Stimulated activated naive B cell treated with anti-CD40 and anti-IgM and Interleukin-4, amounts not matched to agents 10 μg/mL and 1 μg/mL and 100 μg/mL, for 72 hours (primary cell): ENCODE results near the gene TRIM10.

Experiments
- ATAC-seq, 2 donors: fragments of 150-1000 bp; cut with Tn5 transposase; replicated peaks; 2 replicates each; pipeline ENCODE4 v1.10.0; 2021; ENCODE audit warnings: moderate library complexity in 1 of 2
- DNase-seq: peaks from one replicate; pipeline ENCODE4 v3.0.0; 2021
- H3K27ac Mint-ChIP-seq: one replicate; pipeline ENCODE4 v1.8.0; 2022; ENCODE audit warnings: mild to moderate bottlenecking, mixed read lengths
- H3K27me3 Mint-ChIP-seq, 2 donors: one replicate each; pipeline ENCODE4 v1.8.0; 2022; ENCODE audit warnings: mixed read lengths in 2 of 2
- H3K36me3 Mint-ChIP-seq, 2 donors: one replicate each; pipeline ENCODE4 v1.8.0; 2022; ENCODE audit warnings: mixed read lengths in 2 of 2, mild to moderate bottlenecking in 1 of 2
- H3K4me1 Mint-ChIP-seq, 2 donors: one replicate each; pipeline ENCODE4 v1.8.0; 2022; ENCODE audit warnings: mixed read lengths in 2 of 2, mild to moderate bottlenecking in 1 of 2
- H3K4me3 Mint-ChIP-seq, 2 donors: one replicate each; pipeline ENCODE4 v1.8.0; 2022; ENCODE audit warnings: mild to moderate bottlenecking in 2 of 2, mixed read lengths in 2 of 2, moderate library complexity in 1 of 2
- H3K9me3 Mint-ChIP-seq, 2 donors: one replicate each; pipeline ENCODE4 v1.8.0; 2022; ENCODE audit warnings: mixed read lengths in 2 of 2, mild to moderate bottlenecking in 1 of 2

TRIM10 gene

DNA sequence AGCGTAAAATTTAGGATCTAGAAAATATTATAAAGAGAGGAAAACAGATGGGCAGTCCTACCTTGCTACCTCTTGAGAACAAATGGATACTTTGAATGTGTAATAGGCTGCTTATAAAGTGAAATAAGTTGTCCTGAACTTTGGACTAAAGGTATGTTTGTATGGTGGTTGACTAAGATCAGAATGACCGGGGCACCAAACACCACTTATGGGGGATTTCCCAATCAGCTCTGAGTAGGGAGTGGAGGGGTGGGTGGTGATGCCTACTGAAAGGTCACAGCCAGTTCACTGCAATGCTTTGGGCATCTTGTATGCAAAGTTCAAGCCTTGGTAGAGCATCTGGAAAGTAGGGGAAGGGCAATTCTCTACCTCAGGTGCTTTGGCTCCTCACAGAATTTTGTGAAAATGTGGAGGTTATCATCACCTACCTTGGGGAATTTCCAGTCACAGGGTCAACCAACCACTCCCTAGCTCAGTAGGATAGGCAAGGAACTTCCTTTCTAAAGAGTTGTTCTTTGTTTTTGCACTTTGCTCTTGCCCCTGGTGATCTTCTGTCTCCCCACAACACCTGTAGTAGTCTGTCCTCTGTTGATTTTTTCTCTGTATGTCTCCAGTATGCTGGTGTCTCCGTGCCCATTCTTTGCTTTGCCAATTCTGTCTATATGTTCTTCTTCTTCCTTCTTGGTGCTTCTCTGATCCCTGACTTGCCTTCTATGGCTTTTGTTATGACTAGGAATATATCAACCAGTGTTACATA, 47.8 kb downstream of the TRIM10 start, which contains the start of gene TRIM31:
TRIM31 (minus strand) TSS at position 88 of the 757 bp plus-strand sequence. CDS start 285 bp downstream, outside the sequence.
- Mint-ChIP-seq H3K9me3 (no peaks in the 10 kb centered on the region), H3K4me3 (peak within 1 kb of the TSS in 1 of 2 donors; percentile 35), H3K27me3 (peaks cover 35 to 38% of the 10 kb centered on the region in 2 donors), H3K27ac (no peak within 1 kb of the TSS), H3K4me1 (peaks cover 11 to 33% of the 10 kb centered on the region in 2 donors), H3K36me3 (no peaks in the 10 kb centered on the region)
- ATAC-seq (peak; percentile 94 to 97), DNase-seq (no peak)

GRCh38 chr6:30112402-30112994, 48.5 kb downstream of the TRIM10 start:
- H3K36me3 Mint-ChIP-seq = no peaks in the 10 kb centered on the region
- peak; percentile 42 to 51 for ATAC-seq
- H3K4me1 Mint-ChIP-seq = peaks cover 13 to 32% of the 10 kb centered on the region in 2 donors
- H3K4me3 Mint-ChIP-seq = peak overlapping the region in 1 of 2 donors; percentile 35
- H3K27ac Mint-ChIP-seq = no peak overlapping the region
- H3K9me3 Mint-ChIP-seq = no peaks in the 10 kb centered on the region
- peaks cover 38 to 39% of the 10 kb centered on the region in 2 donors for H3K27me3 Mint-ChIP-seq
- no peak for DNase-seq

DNA sequence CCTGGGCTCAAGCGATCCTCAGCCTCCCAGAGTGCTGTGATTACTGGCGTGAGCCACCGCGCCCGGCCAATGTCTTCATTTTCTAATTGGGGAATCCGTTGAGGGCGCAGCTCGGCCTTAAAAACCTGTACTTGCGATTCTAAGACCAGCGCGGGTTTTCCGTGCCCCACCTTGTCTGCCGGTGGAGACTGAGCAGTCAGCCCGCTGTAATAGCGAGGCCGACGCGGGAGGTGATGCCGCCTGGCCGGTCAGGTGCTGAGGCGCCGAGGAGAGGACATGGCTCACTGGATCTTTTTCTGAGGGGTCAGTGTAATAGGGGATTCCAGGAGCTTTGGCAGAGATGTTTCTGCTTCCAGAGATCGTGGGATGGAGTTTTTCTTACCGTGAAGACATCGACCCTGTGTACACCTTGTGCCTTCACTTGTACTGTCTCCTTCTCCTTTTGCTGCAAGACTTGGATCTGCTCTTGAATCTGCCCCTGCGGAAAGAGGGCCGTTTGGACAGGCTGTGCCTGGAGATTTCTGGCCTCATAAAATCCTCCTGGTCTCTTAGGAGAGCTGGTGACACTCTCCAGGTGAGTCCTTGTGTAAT, 49.6 kb downstream of the TRIM10 start:
- DNase-seq (no peak), ATAC-seq (no peak)
- Mint-ChIP-seq H3K9me3 (no peaks in the 10 kb centered on the region), H3K4me1 (peaks cover 13 to 32% of the 10 kb centered on the region in 2 donors), H3K4me3 (no peak overlapping the region), H3K27ac (no peak overlapping the region), H3K36me3 (no peaks in the 10 kb centered on the region), H3K27me3 (peaks cover 39 to 47% of the 10 kb centered on the region in 2 donors)

GRCh38 chr6:30104661-30105060, 56.4 kb downstream of the TRIM10 start:
- peaks cover 34 to 45% of the 10 kb centered on the region in 2 donors for H3K4me1 Mint-ChIP-seq
- H3K27me3 Mint-ChIP-seq = peaks cover 49 to 59% of the 10 kb centered on the region in 2 donors
- H3K36me3 Mint-ChIP-seq = no peaks in the 10 kb centered on the region
- no peak for DNase-seq
- no peak for ATAC-seq
- H3K9me3 Mint-ChIP-seq = no peaks in the 10 kb centered on the region
- no peak overlapping the region for H3K27ac Mint-ChIP-seq
- H3K4me3 Mint-ChIP-seq = no peak overlapping the region

DNA sequence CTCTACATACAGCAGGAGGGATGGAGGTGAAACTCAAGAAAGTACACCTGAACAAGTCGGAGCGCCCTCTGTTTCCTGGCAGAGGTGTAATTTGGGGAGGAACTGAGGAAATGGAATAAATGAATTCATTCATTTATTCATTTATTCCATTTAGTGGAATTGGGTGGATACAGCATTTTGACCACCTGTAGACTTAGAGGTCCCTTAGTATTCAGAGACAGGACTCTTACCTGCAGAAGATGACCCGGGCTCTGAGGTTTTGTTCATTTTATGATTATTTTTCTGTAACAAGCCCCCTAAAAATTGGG, 57.2 kb downstream of the TRIM10 start:
- DNase-seq (no peak), ATAC-seq (no peak)
- Mint-ChIP-seq H3K9me3 (no peaks in the 10 kb centered on the region), H3K27me3 (peaks cover 54 to 63% of the 10 kb centered on the region in 2 donors), H3K4me3 (peak overlapping the region; percentile 83 to 85), H3K36me3 (no peaks in the 10 kb centered on the region), H3K27ac (no peak overlapping the region), H3K4me1 (peaks cover 33 to 45% of the 10 kb centered on the region in 2 donors)

DNA sequence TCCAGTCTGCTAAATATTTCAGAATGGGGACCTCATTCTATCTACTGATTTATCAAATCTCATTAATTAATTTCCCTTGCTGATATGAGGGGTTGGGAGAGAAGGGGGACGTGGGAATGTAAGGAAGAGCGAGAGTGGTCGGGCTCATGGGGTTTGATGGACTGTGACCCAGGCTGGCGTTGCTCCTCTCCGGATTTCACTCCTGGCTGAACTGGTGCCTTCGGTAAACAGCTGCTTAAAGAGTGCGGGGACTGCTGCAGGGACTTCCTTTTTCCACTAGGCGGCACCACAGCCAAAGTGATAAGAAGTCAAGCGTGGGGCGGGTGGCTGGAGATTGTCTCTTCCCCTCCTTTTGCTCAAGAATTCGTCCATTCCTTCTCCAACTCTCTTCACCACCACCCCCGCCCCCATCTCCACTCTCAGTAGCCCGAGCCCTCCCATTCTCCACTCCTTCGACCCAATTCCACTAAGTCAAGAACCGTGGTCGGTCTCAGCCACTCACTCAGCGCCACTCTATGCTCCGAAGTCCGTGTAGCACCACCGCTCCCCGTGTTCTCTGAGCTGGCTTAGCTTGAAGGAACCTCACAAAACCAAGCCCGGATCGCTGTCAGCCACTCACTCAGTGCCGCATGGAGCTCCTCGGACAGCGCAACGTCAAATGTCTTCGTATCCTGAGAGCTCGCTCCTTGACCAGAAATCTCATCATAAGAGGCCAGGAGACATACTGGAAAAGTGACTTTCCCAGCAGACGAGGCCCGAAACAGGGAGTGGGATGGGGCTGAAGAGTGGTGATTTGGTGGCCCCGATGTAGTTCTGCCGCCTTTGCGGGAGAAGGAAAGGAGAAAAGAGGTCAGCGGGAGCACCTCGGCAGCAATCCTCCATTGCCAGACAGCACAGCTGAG, 57.8 kb downstream of the TRIM10 start:
- ATAC-seq = peak; percentile 86 to 90
- peak overlapping the region; percentile 83 to 85 for H3K4me3 Mint-ChIP-seq
- H3K27ac Mint-ChIP-seq = no peak overlapping the region
- DNase-seq = peak; percentile 74
- H3K36me3 Mint-ChIP-seq = no peaks in the 10 kb centered on the region
- H3K9me3 Mint-ChIP-seq = no peaks in the 10 kb centered on the region
- peaks cover 54 to 63% of the 10 kb centered on the region in 2 donors for H3K27me3 Mint-ChIP-seq
- H3K4me1 Mint-ChIP-seq = peaks cover 32 to 43% of the 10 kb centered on the region in 2 donors

DNA sequence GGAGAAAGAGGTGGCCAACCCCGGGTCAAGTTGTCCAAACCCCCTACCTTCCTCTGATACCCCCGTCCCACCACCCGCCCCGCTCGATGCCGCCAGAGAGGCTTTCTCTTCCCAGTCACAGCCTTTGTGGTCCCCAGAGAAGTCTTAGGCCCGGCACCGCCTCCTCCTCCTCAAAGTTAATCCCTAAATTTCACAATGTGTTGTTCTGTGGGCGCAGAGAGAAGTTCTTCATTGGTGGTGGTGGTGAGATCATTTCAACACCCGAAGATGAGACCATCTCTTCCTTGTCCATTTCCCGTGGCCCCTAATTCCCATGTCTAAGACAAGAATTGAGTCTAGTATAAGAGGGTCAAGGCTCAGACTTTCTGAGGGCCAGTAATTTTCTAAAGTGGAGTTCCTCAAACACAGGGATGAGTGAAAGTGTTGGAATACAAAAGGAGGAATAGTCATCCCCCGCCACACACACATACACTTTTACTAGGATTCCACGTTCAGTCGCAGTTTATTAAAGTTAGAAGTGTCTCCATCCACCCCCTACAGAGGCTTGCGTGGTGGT, 58.5 kb downstream of the TRIM10 start:
- Mint-ChIP-seq H3K9me3 (no peaks in the 10 kb centered on the region), H3K27ac (no peak overlapping the region), H3K4me1 (peaks cover 33 to 38% of the 10 kb centered on the region in 2 donors), H3K27me3 (peaks cover 54 to 63% of the 10 kb centered on the region in 2 donors), H3K36me3 (no peaks in the 10 kb centered on the region), H3K4me3 (peak overlapping the region; percentile 83 to 85)
- ATAC-seq (peak; percentile 27 to 40), DNase-seq (no peak)
